22Rv1 (cell line): Measurements from ENCODE around the gene NDUFB11.

Experiments used
- ZFX ChIP-seq: fragments of 450-650 bp; IDR thresholded peaks from 2 replicates; pipeline ENCODE4 v1.6.1; 2017; ENCODE audit warnings: antibody characterized with exemption, borderline replicate concordance
- TF ChIP-seq, protein P1 (sequence below): fragments of 450-650 bp; IDR thresholded peaks from 2 replicates; pipeline ENCODE4 v1.5.1; 2017; ENCODE audit warnings: mild to moderate bottlenecking

DNA sequence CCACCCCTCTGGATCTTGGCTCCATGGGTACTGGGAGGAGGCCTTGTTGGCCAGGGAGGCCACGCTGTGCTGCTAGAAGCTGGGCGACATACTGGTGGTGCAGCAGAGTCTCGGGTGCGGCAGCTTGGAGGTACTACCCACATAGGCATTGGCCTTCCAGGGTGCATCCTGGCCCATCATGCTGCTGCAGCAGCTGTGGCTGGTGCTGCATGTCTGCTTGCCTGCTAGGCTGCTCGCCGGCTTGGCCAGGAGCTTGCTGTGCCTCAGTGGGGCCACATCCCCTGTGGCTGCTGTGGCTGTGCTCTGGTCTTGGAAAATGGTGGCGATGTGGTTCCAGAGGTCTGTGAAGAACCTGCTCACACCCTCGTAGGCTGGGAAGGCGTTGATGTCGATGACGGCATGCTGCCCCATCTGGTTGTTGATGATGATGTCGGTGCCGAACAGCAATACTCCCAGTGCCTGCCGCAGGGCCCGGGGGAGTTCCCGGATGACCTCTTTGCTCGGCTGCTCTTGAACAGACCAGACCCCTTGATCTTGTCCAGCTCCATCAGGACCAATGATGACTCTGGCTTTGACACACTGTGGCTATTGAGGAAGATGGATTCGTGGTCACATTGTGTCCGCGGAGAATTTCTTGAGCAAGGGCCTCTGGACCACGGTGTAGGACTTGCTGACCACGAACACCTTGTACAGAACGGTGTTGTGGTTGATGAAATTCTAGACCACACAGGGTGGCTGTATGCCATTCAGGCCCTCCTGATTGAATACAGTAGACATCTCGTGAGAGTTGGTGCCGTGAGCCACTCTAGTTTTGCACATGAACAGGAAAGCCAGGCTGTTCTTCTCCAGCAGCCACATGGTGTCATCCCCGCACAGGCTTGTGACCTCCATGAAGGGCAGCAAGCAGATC is 12.4 kb upstream of the NDUFB11 start:
- TF ChIP-seq, protein P1, sequence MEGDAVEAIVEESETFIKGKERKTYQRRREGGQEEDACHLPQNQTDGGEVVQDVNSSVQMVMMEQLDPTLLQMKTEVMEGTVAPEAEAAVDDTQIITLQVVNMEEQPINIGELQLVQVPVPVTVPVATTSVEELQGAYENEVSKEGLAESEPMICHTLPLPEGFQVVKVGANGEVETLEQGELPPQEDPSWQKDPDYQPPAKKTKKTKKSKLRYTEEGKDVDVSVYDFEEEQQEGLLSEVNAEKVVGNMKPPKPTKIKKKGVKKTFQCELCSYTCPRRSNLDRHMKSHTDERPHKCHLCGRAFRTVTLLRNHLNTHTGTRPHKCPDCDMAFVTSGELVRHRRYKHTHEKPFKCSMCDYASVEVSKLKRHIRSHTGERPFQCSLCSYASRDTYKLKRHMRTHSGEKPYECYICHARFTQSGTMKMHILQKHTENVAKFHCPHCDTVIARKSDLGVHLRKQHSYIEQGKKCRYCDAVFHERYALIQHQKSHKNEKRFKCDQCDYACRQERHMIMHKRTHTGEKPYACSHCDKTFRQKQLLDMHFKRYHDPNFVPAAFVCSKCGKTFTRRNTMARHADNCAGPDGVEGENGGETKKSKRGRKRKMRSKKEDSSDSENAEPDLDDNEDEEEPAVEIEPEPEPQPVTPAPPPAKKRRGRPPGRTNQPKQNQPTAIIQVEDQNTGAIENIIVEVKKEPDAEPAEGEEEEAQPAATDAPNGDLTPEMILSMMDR = no peak
- TF ChIP-seq ZFX = no peak
